HepG2 (cell line): ENCODE results near the gene FLT3LG. TPM values are rescaled to one million over a fixed set of nuclear protein-coding genes. Genes with fewer than 3 reads are reported as not detected.

Experiments used
- AGO1 ChIP-seq: fragments of 200-400 bp; formaldehyde crosslinking; IDR thresholded peaks from 2 replicates; pipeline ENCODE4 v1.6.1; 2017; ENCODE audit warnings: mild to moderate bottlenecking, low read depth, low read length, moderate library complexity; ENCODE audit not compliant: poor library complexity, severe bottlenecking
- ATF7-NPFF ChIP-seq: sonication (generic); formaldehyde crosslinking; IDR thresholded peaks from 2 replicates; pipeline ENCODE4 v1.8.1; 2023; ENCODE audit warnings: mild to moderate bottlenecking, low read depth, missing genetic modification reagents, moderate library complexity
- EEA1 ChIP-seq: sonication (generic); formaldehyde crosslinking; IDR thresholded peaks from 2 replicates; pipeline ENCODE4 v1.5.1; 2020; ENCODE audit warnings: mild to moderate bottlenecking, missing genetic modification reagents, borderline replicate concordance
- PRMT3 ChIP-seq: sonication (generic); formaldehyde crosslinking; IDR thresholded peaks from 2 replicates; pipeline ENCODE4 v1.8.1; 2022; ENCODE audit warnings: low read depth, mild to moderate bottlenecking, moderate library complexity, missing genetic modification reagents, borderline replicate concordance
- RAD51 ChIP-seq: fragments of 450-650 bp; IDR thresholded peaks from 2 replicates; pipeline ENCODE4 v1.6.1; 2016; ENCODE audit warnings: borderline replicate concordance
- SMARCE1 ChIP-seq: fragments of 450-650 bp; IDR thresholded peaks from 2 replicates; pipeline ENCODE4 v1.6.1; 2017; ENCODE audit warnings: borderline replicate concordance
- TBX2 ChIP-seq: sonication (generic); formaldehyde crosslinking; IDR thresholded peaks from 2 replicates; pipeline ENCODE4 v1.5.0; 2020; ENCODE audit warnings: missing genetic modification reagents, mild to moderate bottlenecking, borderline replicate concordance
- ZBTB38 ChIP-seq: sonication (generic); formaldehyde crosslinking; IDR thresholded peaks from 2 replicates; pipeline ENCODE4 v1.5.1; 2020; ENCODE audit warnings: mild to moderate bottlenecking, missing genetic modification reagents
- ZNF12 ChIP-seq: sonication (generic); formaldehyde crosslinking; IDR thresholded peaks from 2 replicates; pipeline ENCODE4 v1.5.0; 2020; ENCODE audit warnings: missing genetic modification reagents
- ZNF207 ChIP-seq: fragments of 450-650 bp; IDR thresholded peaks from 2 replicates; pipeline ENCODE4 v1.6.1; 2016; ENCODE audit warnings: antibody characterized with exemption, borderline replicate concordance
- ZNF260 ChIP-seq: sonication (generic); formaldehyde crosslinking; IDR thresholded peaks from 2 replicates; pipeline ENCODE4 v1.4.0; 2020; ENCODE audit warnings: missing genetic modification reagents, low read depth, mild to moderate bottlenecking, borderline replicate concordance
- ZNF329 ChIP-seq: sonication (generic); formaldehyde crosslinking; IDR thresholded peaks from 2 replicates; pipeline ENCODE4 v1.9.0; 2021; ENCODE audit warnings: low read depth, mild to moderate bottlenecking, missing genetic modification reagents
- ZNF407 ChIP-seq: sonication (generic); formaldehyde crosslinking; IDR thresholded peaks from one replicate; pipeline ENCODE4 v1.5.1; 2020; ENCODE audit warnings: mild to moderate bottlenecking, missing genetic modification reagents; ENCODE audit errors: not compliant biosample characterization
- ZNF510 ChIP-seq: sonication (generic); formaldehyde crosslinking; IDR thresholded peaks from 2 replicates; pipeline ENCODE4 v1.4.0; 2020; ENCODE audit warnings: low read depth, mild to moderate bottlenecking, missing genetic modification reagents
- ZNF550 ChIP-seq: sonication (generic); formaldehyde crosslinking; IDR thresholded peaks from 2 replicates; pipeline ENCODE4 v1.4.0; 2020; ENCODE audit warnings: mild to moderate bottlenecking, missing genetic modification reagents, borderline replicate concordance
- ZNF577 ChIP-seq: sonication (generic); formaldehyde crosslinking; IDR thresholded peaks from 2 replicates; pipeline ENCODE4 v1.4.0; 2020; ENCODE audit warnings: mild to moderate bottlenecking, low read depth, missing genetic modification reagents, borderline replicate concordance
- polyA plus RNA-seq, 8 experiments: library from polyadenylated mRNA; depleted of rRNA in 3 of 8; stranded (reverse) in 7 of 8; unstranded in 1 of 8; fragments of >200 nt; fragmentation: Illumina TruSeq in 4 of 8; extraction: Trizol in 4 of 8; gene quantifications; 2 replicates each; pipeline versions ENCODE4 v1.2.1 to v1.2.3, GENCODE V29; 2011 to 2016; ENCODE audit warnings: low read depth in 4 of 8, missing spikeins in 1 of 8, mixed read lengths in 1 of 8; ENCODE audit not compliant: insufficient read depth in 1 of 8
- total RNA-seq, 5 experiments: library from RNA; depleted of rRNA; stranded (reverse); fragments of >200 nt; fragmentation: Illumina TruSeq; extraction: Trizol; gene quantifications; 2 replicates each; pipeline ENCODE4 v1.2.3, GENCODE V29; 2016; ENCODE audit warnings: low read depth in 1 of 5
- TF ChIP-seq, protein P1 (sequence below): sonication (generic); formaldehyde crosslinking; IDR thresholded peaks from 2 replicates; pipeline ENCODE4 v1.4.0; 2020; ENCODE audit warnings: missing genetic modification reagents
- TF ChIP-seq, protein P2 (sequence below): sonication (generic); formaldehyde crosslinking; IDR thresholded peaks from 2 replicates; pipeline ENCODE4 v1.5.1; 2020; ENCODE audit warnings: mild to moderate bottlenecking, missing genetic modification reagents, moderate library complexity

FLT3LG gene
- total and polyA plus RNA-seq, 2 of the 13 experiments (the other 11 are each of a cell fraction or from before 2014, with no cell fraction given): 1.5 to 2.6 TPM

DNA sequence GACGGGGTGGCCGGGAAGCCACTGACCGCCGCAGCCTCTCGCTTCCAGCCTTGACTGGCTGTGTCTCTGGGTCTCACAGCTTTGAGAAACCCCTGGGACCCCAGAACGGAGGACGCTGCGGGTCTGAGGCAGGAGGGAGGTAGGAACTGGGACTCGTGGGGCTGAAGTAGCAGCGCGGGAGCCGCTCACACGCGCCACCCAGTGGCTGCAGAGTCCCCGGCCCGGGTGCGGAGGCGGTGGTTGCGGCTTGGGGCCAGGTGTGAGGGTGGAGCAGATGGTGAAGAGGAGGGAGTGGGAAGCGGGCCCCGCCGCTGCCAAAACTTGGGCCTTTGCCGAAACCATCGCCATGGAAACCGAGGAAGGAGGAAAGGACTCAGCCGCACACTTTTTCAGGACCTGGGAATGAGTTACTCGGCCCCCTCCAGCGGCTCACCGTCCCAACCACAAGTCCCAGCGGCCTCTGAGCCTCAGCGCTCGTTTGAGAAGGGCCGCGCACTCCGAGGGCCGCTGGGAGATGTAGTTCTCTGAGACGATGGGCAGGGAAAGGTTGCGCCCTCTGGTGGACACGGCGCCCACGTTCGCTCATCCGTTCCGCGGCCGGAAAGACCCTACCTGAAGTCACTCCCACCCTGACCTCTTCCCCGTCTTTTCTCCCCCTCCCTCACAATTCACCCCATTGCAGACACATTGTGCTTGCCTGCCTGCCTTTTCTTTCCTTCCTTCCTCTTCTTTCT is 30.5 kb upstream of the FLT3LG start (continued):
- TF ChIP-seq, protein P1, sequence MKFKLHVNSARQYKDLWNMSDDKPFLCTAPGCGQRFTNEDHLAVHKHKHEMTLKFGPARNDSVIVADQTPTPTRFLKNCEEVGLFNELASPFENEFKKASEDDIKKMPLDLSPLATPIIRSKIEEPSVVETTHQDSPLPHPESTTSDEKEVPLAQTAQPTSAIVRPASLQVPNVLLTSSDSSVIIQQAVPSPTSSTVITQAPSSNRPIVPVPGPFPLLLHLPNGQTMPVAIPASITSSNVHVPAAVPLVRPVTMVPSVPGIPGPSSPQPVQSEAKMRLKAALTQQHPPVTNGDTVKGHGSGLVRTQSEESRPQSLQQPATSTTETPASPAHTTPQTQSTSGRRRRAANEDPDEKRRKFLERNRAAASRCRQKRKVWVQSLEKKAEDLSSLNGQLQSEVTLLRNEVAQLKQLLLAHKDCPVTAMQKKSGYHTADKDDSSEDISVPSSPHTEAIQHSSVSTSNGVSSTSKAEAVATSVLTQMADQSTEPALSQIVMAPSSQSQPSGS (CRISPR knock-in tag): no peak
- TF ChIP-seq, protein P2, sequence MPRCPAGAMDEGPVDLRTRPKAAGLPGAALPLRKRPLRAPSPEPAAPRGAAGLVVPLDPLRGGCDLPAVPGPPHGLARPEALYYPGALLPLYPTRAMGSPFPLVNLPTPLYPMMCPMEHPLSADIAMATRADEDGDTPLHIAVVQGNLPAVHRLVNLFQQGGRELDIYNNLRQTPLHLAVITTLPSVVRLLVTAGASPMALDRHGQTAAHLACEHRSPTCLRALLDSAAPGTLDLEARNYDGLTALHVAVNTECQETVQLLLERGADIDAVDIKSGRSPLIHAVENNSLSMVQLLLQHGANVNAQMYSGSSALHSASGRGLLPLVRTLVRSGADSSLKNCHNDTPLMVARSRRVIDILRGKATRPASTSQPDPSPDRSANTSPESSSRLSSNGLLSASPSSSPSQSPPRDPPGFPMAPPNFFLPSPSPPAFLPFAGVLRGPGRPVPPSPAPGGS (CRISPR knock-in tag): peak; percentile 48; the same call in 1 of the 2 replicates
- TF ChIP-seq ZNF329: no peak
- TF ChIP-seq SMARCE1: no peak
- no peak; the same call in 1 of the 2 replicates for TF ChIP-seq TBX2 (CRISPR knock-in tag)
- no peak for TF ChIP-seq PRMT3 (CRISPR knock-in tag)
- TF ChIP-seq ZNF407 (CRISPR knock-in tag): peak; percentile 50
- TF ChIP-seq EEA1 (CRISPR knock-in tag): 0 out of 2 replicates have a peak, but pooled peaks have one; percentile 56
- TF ChIP-seq RAD51: no peak
- no peak for TF ChIP-seq ZNF12
- no peak for TF ChIP-seq ATF7-NPFF (CRISPR knock-in tag)
- TF ChIP-seq ZBTB38: peak; percentile 50; the same call in 1 of the 2 replicates
- TF ChIP-seq ZNF510 (CRISPR knock-in tag): no peak
- peak; percentile 70 for TF ChIP-seq AGO1
- TF ChIP-seq ZNF207: no peak
- no peak for TF ChIP-seq ZNF260 (CRISPR knock-in tag)
- no peak for TF ChIP-seq ZNF550 (CRISPR knock-in tag)
- no peak for TF ChIP-seq ZNF577
